Tibial artery (tissue), 4 donors: ENCODE data around the gene LBHD1.

Source experiments
- DNase-seq, 2 donors: peaks; one replicate each; pipeline ENCODE4 v3.0.0-alpha.2; 2019
- H3K27ac ChIP-seq, 2 donors: fragments of 200-600 bp; sonication (generic) in 1 of 2; 1 replicate in 1 of 2; 2 replicates in 1 of 2; pipeline ENCODE4 v1.5.1; 2018 to 2019; ENCODE audit warnings: mild to moderate bottlenecking in 1 of 2
- H3K27me3 ChIP-seq, 2 donors: fragments of 200-600 bp; sonication (generic) in 1 of 2; one replicate each; pipeline versions ENCODE4 v1.5.1 to v1.6.0; 2016 to 2019
- H3K36me3 ChIP-seq, 3 donors: fragments of 200-600 bp; sonication (generic) in 2 of 3; one replicate each; pipeline ENCODE4 v1.5.1; 2016 to 2019; ENCODE audit warnings: mild to moderate bottlenecking in 2 of 3
- H3K4me1 ChIP-seq, 4 donors: fragments of 200-600 bp; sonication (generic) in 2 of 4; 1 replicate in 3 of 4; 2 replicates in 1 of 4; pipeline ENCODE4 v1.5.1; 2016 to 2019
- H3K4me3 ChIP-seq, 2 donors: fragments of 200-600 bp; sonication (generic) in 1 of 2; 1 replicate in 1 of 2; 2 replicates in 1 of 2; pipeline ENCODE4 v1.5.1; 2018 to 2019; ENCODE audit warnings: mild to moderate bottlenecking in 2 of 2
- H3K9me3 ChIP-seq, 3 donors: fragments of 200-600 bp; sonication (generic) in 1 of 3; one replicate each; pipeline ENCODE4 v1.5.1; 2016 to 2019
- CTCF ChIP-seq, 2 experiments: fragments of 200-600 bp in 1 of 2; fragments of 450-650 bp in 1 of 2; IDR thresholded peaks; one replicate each; pipeline ENCODE4 v1.5.1; 2017 to 2019; ENCODE audit warnings: antibody characterized with exemption in 2 of 2, mild to moderate bottlenecking in 1 of 2, moderate library complexity in 1 of 2
- intact Hi-C: fragments of 100-400 bp; cut with DNase I; formaldehyde crosslinking; loops from one replicate; pipeline ENCODE4 v1.15.0; 2023; ENCODE audit warnings: low total_unique reads

LBHD1 gene

GRCh38 chr11:62708793-62709192 lies 36.7 kb upstream of the LBHD1 start:
- intact Hi-C loops = loop anchor here (10.0 kb wide), 1 partner anchor 94 kb away; the partner anchor contains the start of genes EML3 and ROM1
- peak in 1 of 2 donors; percentile 72 for DNase-seq
- Histone ChIP-seq H3K27ac (peak overlapping the region; percentile 91 to 96), H3K36me3 (peaks cover 20 to 33% (median 31%) of the 10 kb centered on the region in 3 donors), H3K4me1 (peaks cover 0 to 40% (median 35%) of the 10 kb centered on the region in 4 donors), H3K4me3 (peak overlapping the region; percentile 58 to 64), H3K9me3 (no peaks in the 10 kb centered on the region), H3K27me3 (no peaks in the 10 kb centered on the region)
- no peak for TF ChIP-seq CTCF (IDR thresholded peaks at IDR 0.05)

- H3K4me3 ChIP-seq = peak overlapping the region; percentile 58 to 64
- no peaks in the 10 kb centered on the region for H3K9me3 ChIP-seq
- intact Hi-C loops = loop anchor here (10.0 kb wide), 1 partner anchor 94 kb away; the partner anchor contains the start of genes EML3 and ROM1
- peak in 1 of 2 donors; percentile 61 for DNase-seq
- TF ChIP-seq CTCF (IDR thresholded peaks at IDR 0.05) = no peak
- H3K27me3 ChIP-seq = no peaks in the 10 kb centered on the region
- peak overlapping the region in 1 of 2 donors; percentile 96 for H3K27ac ChIP-seq
- peaks cover 16 to 29% (median 28%) of the 10 kb centered on the region in 3 donors for H3K36me3 ChIP-seq
- peaks cover 0 to 40% (median 35%) of the 10 kb centered on the region in 4 donors for H3K4me1 ChIP-seq
Measured at GRCh38 chr11:62708392-62708791, 36.3 kb upstream of the LBHD1 start.

GRCh38 chr11:62707277-62707861 lies 35.3 kb upstream of the LBHD1 start, which contains the start of the genes BSCL2 and GNG3:
Gene BSCL2 (minus strand): TSS chr11:62707424. CDS start chr11:62707195, 229 bp downstream.
Gene GNG3 (plus strand): TSS chr11:62707676. CDS start chr11:62708296, 620 bp downstream.
- intact Hi-C loops = loop anchor here (10.0 kb wide), 1 partner anchor 93 kb away; the partner anchor contains the start of genes EML3 and ROM1
- H3K9me3 ChIP-seq = no peaks in the 10 kb centered on the region
- peaks cover 0 to 40% (median 35%) of the 10 kb centered on the region in 4 donors for H3K4me1 ChIP-seq
- TF ChIP-seq CTCF (IDR thresholded peaks at IDR 0.05) = no peak
- peak in 1 of 2 donors; percentile 64 for DNase-seq
- peaks cover 14 to 20% (median 19%) of the 10 kb centered on the region in 3 donors for H3K36me3 ChIP-seq
- H3K4me3 ChIP-seq = peak within 1 kb of the TSS; percentile 61 to 71
- H3K27ac ChIP-seq = peak within 1 kb of the TSS; percentile 68 to 96
- no peaks in the 10 kb centered on the region for H3K27me3 ChIP-seq

- TF ChIP-seq CTCF (IDR thresholded peaks at IDR 0.05) = no peak
- H3K36me3 ChIP-seq = peaks cover 9 to 19% (median 16%) of the 10 kb centered on the region in 3 donors
- H3K27me3 ChIP-seq = no peaks in the 10 kb centered on the region
- peaks cover 0 to 40% (median 35%) of the 10 kb centered on the region in 4 donors for H3K4me1 ChIP-seq
- no peaks in the 10 kb centered on the region for H3K9me3 ChIP-seq
- peak overlapping the region; percentile 68 to 85 for H3K27ac ChIP-seq
- DNase-seq = peak in 1 of 2 donors; percentile 61
- intact Hi-C loops = loop anchor here (10.0 kb wide), 1 partner anchor 92 kb away; the partner anchor contains the start of genes EML3 and ROM1
- H3K4me3 ChIP-seq = peak overlapping the region; percentile 61 to 71
Measured at GRCh38 chr11:62706850-62707247, 34.8 kb upstream of the LBHD1 start.

- intact Hi-C loops = loop anchor here (10.0 kb wide), 1 partner anchor 91 kb away; the partner anchor contains the start of genes EML3 and ROM1
- no peak for TF ChIP-seq CTCF (IDR thresholded peaks at IDR 0.05)
- H3K27me3 ChIP-seq = no peaks in the 10 kb centered on the region
- peaks cover 0 to 40% (median 35%) of the 10 kb centered on the region in 4 donors for H3K4me1 ChIP-seq
- H3K9me3 ChIP-seq = no peaks in the 10 kb centered on the region
- peaks cover 8 to 19% (median 9%) of the 10 kb centered on the region in 3 donors for H3K36me3 ChIP-seq
- H3K4me3 ChIP-seq = peak overlapping the region; percentile 61 to 71
- H3K27ac ChIP-seq = peak overlapping the region; percentile 68 to 85
- peak; percentile 93 to 97 for DNase-seq
Measured at GRCh38 chr11:62705880-62706849, 34.1 kb upstream of the LBHD1 start.
